NB4 (cell line): Measurements from ENCODE around the gene PLEKHH2.
"Not testable (repeated sequence)": the region's sequence is repeated elsewhere in the genome, so short reads cannot be mapped to it uniquely, and the experiment has no call there.

ENCODE experiments used
- DNase-seq: peaks from one replicate; pipeline ENCODE4 v3.0.0; 2010; ENCODE audit warnings: low read depth
- H3K4me3 ChIP-seq: one replicate; pipeline ENCODE4 v1.5.1; 2011; ENCODE audit warnings: mild to moderate bottlenecking, low read depth, low read length, moderate library complexity
- MYC ChIP-seq: IDR thresholded peaks from 2 replicates; pipeline ENCODE4 v1.6.1; 2011; ENCODE audit warnings: low read depth, low read length
- POLR2A ChIP-seq: IDR thresholded peaks from 2 replicates; pipeline ENCODE4 v1.6.1; 2011; ENCODE audit warnings: mild to moderate bottlenecking; ENCODE audit not compliant: insufficient read length; ENCODE audit errors: extremely low read depth
- TF ChIP-seq, protein P1 (sequence below): IDR thresholded peaks from one replicate; pipeline ENCODE4 v1.5.1; 2012; ENCODE audit warnings: low read depth, low read length
- TF ChIP-seq, protein P2 (sequence below): IDR thresholded peaks from 2 replicates; pipeline ENCODE4 v1.6.1; 2011; ENCODE audit warnings: low read depth, low read length

Gene PLEKHH2

DNA sequence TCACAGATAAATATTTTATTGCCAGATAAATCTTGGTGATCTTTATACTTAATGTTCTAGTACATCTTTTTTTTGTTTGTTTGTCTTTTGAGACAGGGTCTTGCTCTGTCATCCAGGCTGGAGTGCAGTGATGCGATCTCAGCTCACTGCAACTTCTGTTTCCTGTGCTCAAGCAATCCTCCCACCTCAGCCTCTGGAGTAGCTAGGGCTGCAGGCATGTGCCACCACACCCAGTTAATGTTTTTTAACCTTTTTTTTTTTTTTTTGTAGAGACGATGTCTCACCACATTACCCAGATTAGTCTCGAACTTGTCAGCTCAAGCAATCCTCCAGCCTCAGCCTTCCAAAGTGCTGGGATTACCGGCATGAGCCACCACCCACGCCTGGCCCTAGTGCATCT lies 48.3 kb downstream of the PLEKHH2 start:
- TF ChIP-seq POLR2A: no peak
- TF ChIP-seq MYC: no peak
- TF ChIP-seq, protein P1, sequence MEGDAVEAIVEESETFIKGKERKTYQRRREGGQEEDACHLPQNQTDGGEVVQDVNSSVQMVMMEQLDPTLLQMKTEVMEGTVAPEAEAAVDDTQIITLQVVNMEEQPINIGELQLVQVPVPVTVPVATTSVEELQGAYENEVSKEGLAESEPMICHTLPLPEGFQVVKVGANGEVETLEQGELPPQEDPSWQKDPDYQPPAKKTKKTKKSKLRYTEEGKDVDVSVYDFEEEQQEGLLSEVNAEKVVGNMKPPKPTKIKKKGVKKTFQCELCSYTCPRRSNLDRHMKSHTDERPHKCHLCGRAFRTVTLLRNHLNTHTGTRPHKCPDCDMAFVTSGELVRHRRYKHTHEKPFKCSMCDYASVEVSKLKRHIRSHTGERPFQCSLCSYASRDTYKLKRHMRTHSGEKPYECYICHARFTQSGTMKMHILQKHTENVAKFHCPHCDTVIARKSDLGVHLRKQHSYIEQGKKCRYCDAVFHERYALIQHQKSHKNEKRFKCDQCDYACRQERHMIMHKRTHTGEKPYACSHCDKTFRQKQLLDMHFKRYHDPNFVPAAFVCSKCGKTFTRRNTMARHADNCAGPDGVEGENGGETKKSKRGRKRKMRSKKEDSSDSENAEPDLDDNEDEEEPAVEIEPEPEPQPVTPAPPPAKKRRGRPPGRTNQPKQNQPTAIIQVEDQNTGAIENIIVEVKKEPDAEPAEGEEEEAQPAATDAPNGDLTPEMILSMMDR: no peak
- TF ChIP-seq, protein P2, sequence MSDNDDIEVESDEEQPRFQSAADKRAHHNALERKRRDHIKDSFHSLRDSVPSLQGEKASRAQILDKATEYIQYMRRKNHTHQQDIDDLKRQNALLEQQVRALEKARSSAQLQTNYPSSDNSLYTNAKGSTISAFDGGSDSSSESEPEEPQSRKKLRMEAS: no peak
- DNase-seq: peak; percentile 28
- H3K4me3 ChIP-seq: no peak overlapping the region

DNA sequence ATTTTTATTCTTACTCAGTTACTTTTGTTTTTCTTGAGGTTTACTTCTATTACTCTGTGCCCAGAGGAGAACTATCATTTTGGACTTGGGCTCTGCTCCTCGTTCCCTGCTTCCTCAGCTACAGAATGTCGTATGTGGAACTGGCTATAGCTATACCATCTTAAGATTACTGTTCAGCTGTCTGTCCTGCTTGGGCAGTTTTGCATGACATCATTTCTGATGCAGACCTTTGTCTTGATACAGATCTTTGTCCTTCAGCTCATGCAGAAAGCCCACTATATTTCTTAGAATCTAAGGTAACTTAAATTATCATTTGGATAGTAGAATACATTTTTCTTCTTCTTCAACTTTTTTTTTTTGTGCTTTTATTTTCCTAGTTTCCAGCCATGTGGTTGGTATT lies 52.9 kb downstream of the PLEKHH2 start:
- H3K4me3 ChIP-seq: no peak overlapping the region
- no peak for DNase-seq
- TF ChIP-seq, protein P2: no peak
- TF ChIP-seq POLR2A: no peak
- TF ChIP-seq, protein P1: no peak
- TF ChIP-seq MYC: no peak

DNA sequence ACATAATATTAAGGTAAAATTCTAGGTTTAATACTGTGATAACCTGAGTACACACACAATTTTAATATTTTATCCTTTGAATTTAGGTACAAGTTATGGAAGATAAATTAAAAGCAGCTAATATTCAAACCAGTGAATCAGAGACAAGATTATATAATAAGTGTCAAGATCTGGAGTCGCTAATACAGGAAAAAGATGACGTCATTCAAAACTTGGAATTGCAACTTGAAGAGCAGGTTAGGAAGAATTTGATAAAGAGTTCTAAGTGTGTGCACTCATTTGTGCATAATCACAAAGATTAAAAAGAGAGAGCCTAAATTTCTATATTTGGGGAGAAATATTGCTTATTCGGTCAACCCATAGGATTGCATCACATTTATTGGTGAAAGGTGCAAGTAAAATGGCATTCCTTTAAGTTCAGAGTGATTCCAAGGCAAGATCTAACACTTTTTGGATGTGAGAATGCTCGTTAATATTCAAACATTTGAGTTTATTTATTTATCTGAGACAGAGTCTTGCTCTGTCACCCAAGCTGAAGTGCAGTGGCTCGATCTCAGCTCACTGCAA lies 55.5 kb downstream of the PLEKHH2 start:
- TF ChIP-seq, protein P2: no peak
- no peak for TF ChIP-seq MYC
- no peak for TF ChIP-seq POLR2A
- TF ChIP-seq, protein P1: no peak
- DNase-seq: no peak

DNA sequence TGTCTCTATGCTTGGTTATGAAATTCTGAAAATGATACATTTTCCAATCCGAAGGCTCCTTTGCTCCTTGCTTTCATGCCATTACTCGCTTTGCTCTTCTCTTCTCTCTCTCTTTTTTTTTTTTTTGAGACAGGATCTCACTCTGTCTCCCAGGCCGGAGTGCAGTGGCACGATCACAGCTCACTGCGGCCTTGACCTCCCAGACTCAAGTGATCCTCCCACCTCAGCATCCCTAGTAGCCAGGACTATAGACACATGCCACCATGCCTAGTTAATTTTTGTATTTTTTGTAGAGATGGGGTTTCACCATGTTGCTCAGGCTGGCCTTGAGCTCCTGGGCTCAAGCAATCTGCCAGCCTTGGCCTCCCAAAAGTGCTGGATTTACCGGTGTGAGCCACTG lies 61.1 kb downstream of the PLEKHH2 start:
- H3K4me3 ChIP-seq, DNase-seq: not testable (repeated sequence)

More for the DNA sequence above, 55.5 kb downstream of the PLEKHH2 start:
- H3K4me3 ChIP-seq: no peak overlapping the region

DNA sequence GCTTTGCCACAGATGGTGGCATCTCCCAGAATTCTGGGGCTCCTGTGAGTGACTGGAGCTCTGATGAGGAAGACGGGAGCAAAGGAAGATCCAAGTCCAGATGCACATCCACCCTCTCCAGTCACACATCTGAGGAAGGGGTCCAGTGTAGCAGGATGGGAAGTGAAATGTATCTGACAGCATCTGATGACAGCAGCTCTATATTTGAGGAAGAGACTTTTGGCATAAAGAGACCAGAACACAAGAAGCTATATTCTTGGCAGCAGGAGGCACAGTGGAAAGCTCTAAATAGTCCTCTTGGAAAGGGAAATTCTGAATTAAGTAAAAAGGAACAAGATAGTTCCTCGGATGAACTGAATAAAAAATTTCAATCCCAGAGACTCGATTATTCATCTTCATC lies 62.7 kb downstream of the PLEKHH2 start:
- no peak for DNase-seq
- TF ChIP-seq MYC (no peak), POLR2A (no peak)
- TF ChIP-seq, protein P2: no peak
- TF ChIP-seq, protein P1: no peak
- no peak overlapping the region for H3K4me3 ChIP-seq

DNA sequence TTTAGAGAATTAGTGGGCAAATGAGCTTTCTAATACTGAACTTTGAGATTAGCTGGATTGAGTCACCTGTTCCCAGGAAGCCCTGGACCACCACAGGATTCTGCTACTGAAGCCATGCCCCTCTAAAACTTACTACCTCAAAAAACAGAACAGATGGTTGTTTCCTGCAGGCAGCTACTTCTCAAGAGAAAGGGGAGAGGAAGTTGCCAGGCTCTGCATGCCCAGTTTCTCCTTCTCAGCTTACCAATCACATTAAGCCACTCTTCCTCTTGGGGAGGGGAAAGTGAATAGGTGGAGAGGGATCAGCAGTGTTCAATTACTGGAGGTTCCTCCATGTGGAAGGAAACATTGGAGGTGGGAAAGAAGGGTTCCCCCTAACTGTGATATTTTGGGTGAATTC lies 64.1 kb downstream of the PLEKHH2 start:
- TF ChIP-seq, protein P2: no peak
- TF ChIP-seq, protein P1: no peak
- TF ChIP-seq MYC (no peak), POLR2A (no peak)
- no peak overlapping the region for H3K4me3 ChIP-seq
- DNase-seq: peak; percentile 35
